Lung (tissue), 12 donors: Measurements from ENCODE around the gene LYPD4. TPM values are rescaled to one million over a fixed set of nuclear protein-coding genes. Genes with fewer than 3 reads are reported as not detected.

ENCODE experiments used
- ATAC-seq: fragments of 200-7000 bp; cut with Tn5 transposase; one replicate; pipeline ENCODE4 v1.9.1; 2020; ENCODE audit warnings: moderate number of reproducible peaks; ENCODE audit not compliant: insufficient read depth, low FRiP score
- DNase-seq, 3 donors: peaks; one replicate each; pipeline ENCODE4 v3.0.0-alpha.2; 2013 to 2017
- H3K27ac ChIP-seq, 2 donors: one replicate each; pipeline ENCODE4 v1.5.1; 2013; ENCODE audit warnings: mild to moderate bottlenecking in 2 of 2, moderate library complexity in 2 of 2, control low read depth in 1 of 2, inconsistent platforms in 1 of 2, low read depth in 1 of 2, low read length in 1 of 2
- H3K27me3 ChIP-seq, 3 donors: one replicate each; pipeline ENCODE4 v1.5.1; 2013; ENCODE audit warnings: low read length in 2 of 3; ENCODE audit not compliant: control insufficient read depth in 3 of 3, insufficient read depth in 3 of 3
- H3K36me3 ChIP-seq, 4 donors: one replicate each; pipeline ENCODE4 v1.5.1; 2013; ENCODE audit warnings: low read length in 4 of 4, mild to moderate bottlenecking in 1 of 4, moderate library complexity in 1 of 4; ENCODE audit not compliant: control insufficient read depth in 4 of 4, insufficient read depth in 4 of 4
- H3K4me1 ChIP-seq, 5 donors: one replicate each; pipeline ENCODE4 v1.5.1; 2013; ENCODE audit warnings: low read length in 5 of 5, mild to moderate bottlenecking in 2 of 5, moderate library complexity in 1 of 5; ENCODE audit not compliant: control insufficient read depth in 5 of 5, insufficient read depth in 5 of 5
- H3K4me3 ChIP-seq: one replicate; pipeline ENCODE4 v1.5.1; 2013; ENCODE audit warnings: mild to moderate bottlenecking, control low read depth, moderate library complexity
- H3K9ac ChIP-seq, 2 donors: one replicate each; pipeline ENCODE4 v1.5.1; 2013; ENCODE audit warnings: low read length in 2 of 2, control low read depth in 1 of 2; ENCODE audit not compliant: insufficient read depth in 1 of 2
- H3K9me3 ChIP-seq, 4 donors: one replicate each; pipeline ENCODE4 v1.5.1; 2013; ENCODE audit warnings: low read length in 3 of 4, mild to moderate bottlenecking in 1 of 4, moderate library complexity in 1 of 4; ENCODE audit not compliant: control insufficient read depth in 4 of 4, insufficient read depth in 3 of 4
- CTCF ChIP-seq: IDR thresholded peaks from 2 replicates; pipeline ENCODE4 v1.5.1; 2012; ENCODE audit warnings: mild to moderate bottlenecking; ENCODE audit errors: control extremely low read depth, extremely low read depth
- WGBS, 2 donors: extraction: QIAGEN DNeasy Blood & Tissue Kit; methylation state at CpG; one replicate each; pipeline ENCODE4 v1.1.7; 2013; 5-methylcytosine and 5-hydroxymethylcytosine counted together
- polyA plus RNA-seq, 2 donors: library from polyadenylated mRNA; stranded (reverse); fragments of 200-250 nt; gene quantifications; one replicate each; pipeline ENCODE4 v1.2.1, GENCODE V29; 2013
- total RNA-seq, 2 donors: library from RNA; depleted of rRNA in 1 of 2; stranded (reverse); fragments of >200 nt in 1 of 2; gene quantifications; one replicate each; pipeline ENCODE4 v1.2.1, GENCODE V29; 2014 to 2021
- donor health status: control.
- donor health status: control.
- donor health status: Bipolar disorder and iron deficiency.
- donor health status: healthy.
- donor health status: DM: yes; HTN: yes; CAD: no.

Gene LYPD4
- total and polyA plus RNA-seq, 4 donors = not detected

DNA sequence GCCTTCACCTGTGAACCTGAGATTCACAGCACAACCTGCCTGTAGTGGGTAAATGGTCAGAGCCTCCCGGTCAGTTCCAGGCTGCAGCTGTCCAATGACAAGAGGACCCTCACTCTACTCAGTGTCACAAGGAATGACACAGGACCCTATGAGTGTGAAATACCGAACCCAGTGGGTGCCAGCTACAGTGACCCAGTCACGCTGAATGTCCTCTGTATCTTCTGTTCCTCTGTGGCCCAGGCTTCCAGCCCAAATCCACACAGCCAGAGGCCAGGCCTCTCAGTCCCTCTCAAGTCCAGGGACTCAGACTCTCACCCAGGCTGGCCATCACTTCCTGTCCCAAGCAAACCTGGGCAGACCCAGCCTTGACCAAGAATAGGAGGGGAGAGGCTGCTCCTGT is 37.3 kb downstream of the LYPD4 start:
- H3K9ac ChIP-seq = no peak overlapping the region
- H3K36me3 ChIP-seq = no peaks in the 10 kb centered on the region
- H3K4me3 ChIP-seq = no peak overlapping the region
- peaks cover 0 to 3% (median 0%) of the 10 kb centered on the region in 4 donors for H3K9me3 ChIP-seq
- H3K27me3 ChIP-seq = no peaks in the 10 kb centered on the region
- H3K4me1 ChIP-seq = no peaks in the 10 kb centered on the region
- no peak overlapping the region for H3K27ac ChIP-seq
- 84 to 96% methylated on average over 3 of the region's 3 CpGs for WGBS, 2 donors
- TF ChIP-seq CTCF = no peak
- ATAC-seq = no peak
- no peak for DNase-seq

DNA sequence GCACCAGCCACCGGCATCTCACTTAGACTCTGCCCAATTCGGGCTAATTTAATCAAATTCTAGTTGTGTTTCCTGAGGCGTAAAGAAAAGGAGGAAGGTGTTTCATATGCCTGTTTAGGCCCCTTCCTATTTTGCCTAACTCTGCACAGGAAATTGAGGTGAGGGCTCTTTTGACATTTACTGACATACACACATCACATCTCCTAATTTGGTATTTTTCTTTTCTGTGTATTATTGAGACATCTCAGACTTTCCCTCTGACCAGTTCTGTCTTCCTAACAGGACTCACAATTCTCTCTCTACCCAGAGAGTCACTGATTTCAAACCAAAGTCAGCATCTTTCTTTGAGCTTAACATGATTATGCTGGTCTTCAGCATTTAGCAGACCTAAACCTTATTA is 40.1 kb downstream of the LYPD4 start:
- DNase-seq (no peak), ATAC-seq (no peak)
- Histone ChIP-seq H3K27ac (no peak overlapping the region), H3K9me3 (peaks cover 0 to 3% (median 0%) of the 10 kb centered on the region in 4 donors), H3K36me3 (no peaks in the 10 kb centered on the region), H3K27me3 (no peaks in the 10 kb centered on the region), H3K4me1 (no peaks in the 10 kb centered on the region), H3K4me3 (no peak overlapping the region), H3K9ac (no peak overlapping the region)
- no peak for TF ChIP-seq CTCF
- 25 to 72% methylated on average over 3 of the region's 3 CpGs for WGBS, 2 donors

- peaks cover 0 to 3% (median 0%) of the 10 kb centered on the region in 4 donors for H3K9me3 ChIP-seq
- peaks cover 0 to 2% (median 0%) of the 10 kb centered on the region in 5 donors for H3K4me1 ChIP-seq
- no peak overlapping the region for H3K27ac ChIP-seq
- ATAC-seq (no peak), DNase-seq (no peak)
- 25 to 63% methylated on average over 2 of the region's 2 CpGs for WGBS, 2 donors
- no peak for TF ChIP-seq CTCF
- H3K9ac ChIP-seq = no peak overlapping the region
- H3K36me3 ChIP-seq = no peaks in the 10 kb centered on the region
- no peak overlapping the region for H3K4me3 ChIP-seq
- no peaks in the 10 kb centered on the region for H3K27me3 ChIP-seq
These were observed 41.7 kb downstream of the LYPD4 start for GRCh38 chr19:41802770-41803169.

- TF ChIP-seq CTCF = no peak
- DNase-seq (no peak), ATAC-seq (peak; percentile 34)
- Histone ChIP-seq H3K9me3 (no peaks in the 10 kb centered on the region), H3K27me3 (no peaks in the 10 kb centered on the region), H3K27ac (peak overlapping the region in 1 of 2 donors; percentile 64), H3K4me1 (peaks cover 0 to 2% (median 0%) of the 10 kb centered on the region in 5 donors), H3K9ac (no peak overlapping the region), H3K36me3 (no peaks in the 10 kb centered on the region), H3K4me3 (no peak overlapping the region)
- 31 to 44% methylated on average over 2 of the region's 2 CpGs for WGBS, 2 donors
These were observed 42.7 kb downstream of the LYPD4 start for GRCh38 chr19:41801792-41802211.
